HG03060 (cell line): ENCODE data around the gene SLC19A1.

ENCODE experiments used
- ATAC-seq: cut with Tn5 transposase; IDR thresholded peaks from one replicate; pipeline ENCODE4 v1.9.1; 2021; ENCODE audit warnings: low read depth, moderate number of reproducible peaks; ENCODE audit not compliant: unreplicated experiment

SLC19A1 gene

GRCh38 chr21:45559216-45560105 is 17.2 kb upstream of the SLC19A1 start:
- ATAC-seq, result no peak

DNA sequence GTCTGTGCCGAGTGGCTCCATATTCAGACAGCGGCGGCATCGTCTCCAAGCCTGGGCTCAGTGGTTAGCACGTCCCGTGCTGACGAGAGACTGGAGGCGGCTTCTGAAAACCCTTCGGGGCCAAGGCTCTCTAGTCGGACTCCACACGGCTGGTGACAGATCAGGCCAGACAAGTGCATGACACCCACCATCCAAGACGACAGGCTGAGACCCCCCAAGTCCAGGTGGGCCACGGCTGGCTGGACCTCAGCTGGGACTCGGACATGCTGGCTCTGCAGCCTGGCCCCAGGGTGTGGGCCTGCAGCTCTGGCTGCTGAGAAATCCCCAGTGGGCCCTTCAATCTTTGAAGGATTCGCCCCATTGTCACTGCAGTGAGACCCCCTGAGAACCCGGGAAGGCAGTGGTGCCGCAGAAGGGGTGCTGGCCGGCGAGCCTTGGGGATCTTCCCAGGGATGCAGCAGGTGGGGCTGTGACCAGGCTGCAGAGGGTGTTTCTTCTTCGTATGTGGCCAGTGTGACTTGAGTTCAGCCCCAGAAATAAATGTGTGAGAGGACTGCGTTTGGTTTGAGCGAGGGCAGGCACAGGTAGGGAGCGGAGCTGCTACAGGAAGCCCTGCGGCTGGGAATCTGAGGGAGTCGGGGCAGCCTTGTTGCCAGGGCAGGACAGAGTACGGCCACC is 15.9 kb upstream of the SLC19A1 start:
- no peak for ATAC-seq

- ATAC-seq, result no peak
Observed at GRCh38 chr21:45557616-45558043, 15.4 kb upstream of the SLC19A1 start.

- no peak for ATAC-seq
Observed at GRCh38 chr21:45556645-45557615, 14.7 kb upstream of the SLC19A1 start.

DNA sequence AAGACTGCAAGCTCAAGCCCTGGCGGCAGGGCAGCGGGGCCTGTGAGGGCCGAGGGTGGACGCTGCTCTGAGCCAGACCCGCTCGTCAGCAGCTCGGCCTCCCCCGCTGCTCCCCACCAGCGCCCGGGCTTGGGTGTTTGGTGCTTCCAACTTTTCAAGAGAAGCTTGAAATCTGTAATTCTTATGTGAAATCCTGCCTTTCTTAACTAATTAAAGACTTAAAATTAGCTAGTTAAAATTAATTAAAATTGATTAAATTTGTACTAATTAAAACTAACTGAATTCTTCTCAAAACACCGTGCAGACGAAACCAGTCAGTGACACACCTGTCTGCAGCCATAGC is 14.0 kb upstream of the SLC19A1 start:
- ATAC-seq, result no peak

GRCh38 chr21:45555557-45556301 is 13.5 kb upstream of the SLC19A1 start:
- no peak for ATAC-seq

GRCh38 chr21:45555251-45555556 is 13.0 kb upstream of the SLC19A1 start:
- ATAC-seq, result no peak

GRCh38 chr21:45554477-45555175 is 12.4 kb upstream of the SLC19A1 start:
- no peak for ATAC-seq

GRCh38 chr21:45552696-45553391 is 10.6 kb upstream of the SLC19A1 start:
- ATAC-seq, result no peak

GRCh38 chr21:45551783-45552695 is 9.8 kb upstream of the SLC19A1 start:
- ATAC-seq, result no peak

DNA sequence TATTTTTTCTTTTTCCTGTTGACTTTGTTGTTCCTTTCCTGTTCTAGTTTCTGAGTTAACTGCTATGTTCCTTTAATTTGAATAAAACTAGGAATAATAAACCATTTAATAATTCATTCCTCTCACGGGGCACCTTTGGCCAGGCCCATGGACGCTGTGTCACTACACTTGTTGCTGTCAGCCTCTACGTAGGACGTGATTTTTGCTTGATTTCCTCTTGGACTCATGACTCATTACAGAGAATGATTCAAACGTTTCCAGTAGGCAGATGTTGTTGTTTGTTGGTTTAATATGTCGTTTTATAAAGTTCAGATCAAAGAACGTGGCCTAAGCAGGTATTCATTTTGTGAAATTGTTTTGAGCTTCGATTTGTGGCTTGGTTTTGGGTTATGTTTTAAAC is 9.1 kb upstream of the SLC19A1 start:
- no peak for ATAC-seq

GRCh38 chr21:45550522-45551210 is 8.4 kb upstream of the SLC19A1 start:
- no peak for ATAC-seq

DNA sequence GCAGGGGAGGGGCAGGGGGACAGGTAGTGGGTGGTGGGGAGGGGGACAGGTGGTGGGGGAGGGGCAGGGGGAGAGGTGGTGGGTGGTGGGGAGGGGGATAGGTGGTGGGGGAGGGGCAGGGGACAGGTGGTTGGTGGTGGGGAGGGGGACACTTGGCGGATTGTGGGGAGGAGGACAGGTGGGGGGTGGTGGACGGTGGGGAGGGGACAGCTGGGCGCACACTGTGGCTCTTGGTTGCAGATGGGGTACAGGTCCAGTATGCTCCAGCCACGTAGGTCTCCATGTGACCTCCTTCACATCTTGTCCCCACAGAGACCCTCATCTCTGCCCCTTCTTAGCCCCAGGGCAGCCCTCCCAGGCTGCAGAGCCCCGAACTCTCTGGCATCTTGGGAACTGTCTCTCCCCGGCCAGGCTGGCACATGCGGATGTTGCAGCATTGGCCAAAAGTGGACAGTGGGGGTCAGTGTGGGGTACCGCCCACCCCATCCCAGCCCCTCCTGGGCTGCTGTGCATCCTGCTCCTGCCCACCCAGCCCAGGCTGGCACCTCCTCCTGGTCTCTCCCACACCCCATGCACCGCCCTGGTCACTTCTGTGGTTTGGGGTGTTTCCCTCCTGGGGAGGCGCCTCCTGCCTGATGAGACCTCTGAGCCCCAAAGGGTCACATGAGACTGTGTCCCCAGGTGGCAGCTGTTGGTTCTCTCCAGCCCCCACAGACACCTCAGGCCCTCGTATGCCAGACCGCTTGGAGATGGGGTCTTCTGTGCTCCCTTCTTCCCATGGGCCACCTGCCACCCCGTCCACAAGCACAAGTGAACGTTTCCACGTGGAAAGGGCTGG is 7.6 kb upstream of the SLC19A1 start:
- no peak for ATAC-seq

DNA sequence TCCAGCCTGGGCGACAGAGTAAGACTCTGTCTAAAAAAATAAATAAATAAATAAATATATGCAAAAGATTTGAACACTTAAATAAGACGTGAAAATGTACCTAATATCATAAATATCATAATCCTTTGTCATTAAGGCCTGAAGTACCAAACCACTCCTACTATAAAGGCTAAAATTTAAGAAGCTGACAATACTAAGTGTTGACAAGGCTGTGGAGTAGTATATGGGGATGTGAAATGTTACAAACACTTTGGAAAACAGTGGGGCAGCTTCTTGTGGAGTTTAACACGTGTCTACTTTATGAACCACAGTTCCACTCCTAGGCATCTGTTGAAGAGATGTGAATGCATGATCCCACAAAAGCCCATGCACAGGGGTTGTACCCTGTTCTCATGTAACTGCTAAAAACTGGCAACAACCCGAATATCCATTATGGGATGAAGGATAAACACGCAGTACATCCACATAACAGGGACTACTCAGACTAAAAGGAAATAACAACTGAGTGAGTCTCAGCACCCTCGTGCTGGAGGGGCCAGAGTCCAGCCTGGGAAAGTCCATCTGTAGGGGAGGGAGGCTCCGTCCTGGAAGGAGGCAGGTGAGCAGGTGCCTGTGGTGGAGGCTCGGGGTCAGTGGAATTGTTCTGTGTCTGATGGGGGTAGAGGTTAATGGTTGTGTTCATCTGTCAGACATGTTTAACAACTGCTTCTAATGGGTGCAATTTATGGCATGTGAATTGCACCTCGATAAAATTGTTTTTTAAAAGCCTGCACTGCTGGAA is 6.7 kb upstream of the SLC19A1 start:
- ATAC-seq, result no peak

DNA sequence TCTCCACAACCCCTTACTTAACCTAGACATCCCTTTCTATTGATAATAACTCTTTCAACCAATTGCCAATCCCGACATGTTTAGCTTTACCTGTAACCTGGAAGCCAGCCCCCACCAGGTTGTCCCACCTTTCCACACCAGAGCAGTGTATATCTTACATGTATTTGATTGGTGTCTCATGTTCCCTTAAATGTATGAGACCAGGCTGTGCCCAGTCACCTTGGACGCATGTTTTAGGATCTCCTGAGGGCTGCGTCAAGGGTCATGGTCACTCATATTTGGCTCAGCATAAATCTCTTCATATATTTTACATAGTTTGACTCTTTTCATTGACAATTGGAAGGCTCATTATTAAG is 5.3 kb upstream of the SLC19A1 start:
- ATAC-seq, result no peak
